Calu3 (cell line): ENCODE results near the gene ADGRD1. TPM values are rescaled to one million over a fixed set of nuclear protein-coding genes. Genes with fewer than 3 reads are reported as not detected.

ENCODE experiments used
- BruUV-seq: library from RNA; stranded (reverse); fragments of 400-500 nt; replicated peaks from 2 replicates; lab custom pipeline; 2021; lab: Mats Ljungman, UMichigan
- CTCF ChIA-PET: fragments of 300-600 bp; sonication (Branson Sonifier 250); formaldehyde crosslinking; loops from one replicate; lab custom pipeline; 2022; ENCODE audit warnings: antibody characterized with exemption; lab: Charles Lee
- DNase-seq: peaks from one replicate; pipeline ENCODE4 v3.0.0; 2022
- H3K27ac Mint-ChIP-seq: one replicate; pipeline ENCODE4 v1.8.0; 2022; ENCODE audit warnings: mixed read lengths; ENCODE audit not compliant: unreplicated experiment
- H3K27me3 Mint-ChIP-seq: one replicate; pipeline ENCODE4 v1.8.0; 2022; ENCODE audit warnings: mixed read lengths; ENCODE audit not compliant: unreplicated experiment
- H3K36me3 Mint-ChIP-seq: one replicate; pipeline ENCODE4 v1.8.0; 2022; ENCODE audit warnings: mild to moderate bottlenecking, moderate library complexity, mixed read lengths; ENCODE audit not compliant: insufficient read depth, unreplicated experiment
- H3K4me1 Mint-ChIP-seq: one replicate; pipeline ENCODE4 v1.8.0; 2022; ENCODE audit warnings: mild to moderate bottlenecking, low read depth, mixed read lengths; ENCODE audit not compliant: unreplicated experiment
- H3K4me3 Mint-ChIP-seq: one replicate; pipeline ENCODE4 v1.8.0; 2022; ENCODE audit warnings: mild to moderate bottlenecking, low read depth, moderate library complexity, mixed read lengths; ENCODE audit not compliant: unreplicated experiment
- H3K9me3 Mint-ChIP-seq: one replicate; pipeline ENCODE4 v1.8.0; 2022; ENCODE audit warnings: low read depth, mixed read lengths; ENCODE audit not compliant: unreplicated experiment
- intact Hi-C: fragments of 100-400 bp; cut with micrococcal nuclease; formaldehyde crosslinking; loops from one replicate; pipeline ENCODE4 v1.10.0; 2022; ENCODE audit not compliant: unreplicated experiment
- total RNA-seq: library from RNA; stranded (reverse); gene quantifications from 2 replicates; pipeline ENCODE4 v1.2.3, GENCODE V29; 2022
- TF ChIP-seq, protein P1 (sequence below): fragments of 200-600 bp; IDR thresholded peaks from one replicate; pipeline ENCODE4 v1.8.0; 2022; ENCODE audit warnings: antibody characterized with exemption; ENCODE audit not compliant: unreplicated experiment

Gene ADGRD1
- total RNA-seq, 1 experiment from 2014 or later, result not detected

- DNase-seq, result no peak
- TF ChIP-seq, protein P1, sequence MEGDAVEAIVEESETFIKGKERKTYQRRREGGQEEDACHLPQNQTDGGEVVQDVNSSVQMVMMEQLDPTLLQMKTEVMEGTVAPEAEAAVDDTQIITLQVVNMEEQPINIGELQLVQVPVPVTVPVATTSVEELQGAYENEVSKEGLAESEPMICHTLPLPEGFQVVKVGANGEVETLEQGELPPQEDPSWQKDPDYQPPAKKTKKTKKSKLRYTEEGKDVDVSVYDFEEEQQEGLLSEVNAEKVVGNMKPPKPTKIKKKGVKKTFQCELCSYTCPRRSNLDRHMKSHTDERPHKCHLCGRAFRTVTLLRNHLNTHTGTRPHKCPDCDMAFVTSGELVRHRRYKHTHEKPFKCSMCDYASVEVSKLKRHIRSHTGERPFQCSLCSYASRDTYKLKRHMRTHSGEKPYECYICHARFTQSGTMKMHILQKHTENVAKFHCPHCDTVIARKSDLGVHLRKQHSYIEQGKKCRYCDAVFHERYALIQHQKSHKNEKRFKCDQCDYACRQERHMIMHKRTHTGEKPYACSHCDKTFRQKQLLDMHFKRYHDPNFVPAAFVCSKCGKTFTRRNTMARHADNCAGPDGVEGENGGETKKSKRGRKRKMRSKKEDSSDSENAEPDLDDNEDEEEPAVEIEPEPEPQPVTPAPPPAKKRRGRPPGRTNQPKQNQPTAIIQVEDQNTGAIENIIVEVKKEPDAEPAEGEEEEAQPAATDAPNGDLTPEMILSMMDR, result no peak
- no peaks in the 10 kb centered on the region for H3K4me1 Mint-ChIP-seq
- no TSS peak for BruUV-seq
- intact Hi-C loops, result no loop called here
- H3K36me3 Mint-ChIP-seq, result no peaks in the 10 kb centered on the region
- no peak overlapping the region for H3K4me3 Mint-ChIP-seq
- CTCF ChIA-PET, result no interaction called here
- no peaks in the 10 kb centered on the region for H3K9me3 Mint-ChIP-seq
- H3K27me3 Mint-ChIP-seq, result peaks cover 46% of the 10 kb centered on the region
- H3K27ac Mint-ChIP-seq, result no peak overlapping the region
Measured at GRCh38 chr12:130956456-130957303, 3.0 kb downstream of the ADGRD1 start.

- H3K36me3 Mint-ChIP-seq, result no peaks in the 10 kb centered on the region
- no peaks in the 10 kb centered on the region for H3K4me1 Mint-ChIP-seq
- TF ChIP-seq, protein P1, result no peak
- CTCF ChIA-PET, result no interaction called here
- BruUV-seq, result no TSS peak
- H3K27ac Mint-ChIP-seq, result no peak overlapping the region
- H3K4me3 Mint-ChIP-seq, result no peak overlapping the region
- intact Hi-C loops, result no loop called here
- H3K27me3 Mint-ChIP-seq, result peaks cover 46% of the 10 kb centered on the region
- H3K9me3 Mint-ChIP-seq, result peaks cover 2% of the 10 kb centered on the region
- no peak for DNase-seq
Measured at GRCh38 chr12:130957304-130957621, 3.6 kb downstream of the ADGRD1 start.

DNA sequence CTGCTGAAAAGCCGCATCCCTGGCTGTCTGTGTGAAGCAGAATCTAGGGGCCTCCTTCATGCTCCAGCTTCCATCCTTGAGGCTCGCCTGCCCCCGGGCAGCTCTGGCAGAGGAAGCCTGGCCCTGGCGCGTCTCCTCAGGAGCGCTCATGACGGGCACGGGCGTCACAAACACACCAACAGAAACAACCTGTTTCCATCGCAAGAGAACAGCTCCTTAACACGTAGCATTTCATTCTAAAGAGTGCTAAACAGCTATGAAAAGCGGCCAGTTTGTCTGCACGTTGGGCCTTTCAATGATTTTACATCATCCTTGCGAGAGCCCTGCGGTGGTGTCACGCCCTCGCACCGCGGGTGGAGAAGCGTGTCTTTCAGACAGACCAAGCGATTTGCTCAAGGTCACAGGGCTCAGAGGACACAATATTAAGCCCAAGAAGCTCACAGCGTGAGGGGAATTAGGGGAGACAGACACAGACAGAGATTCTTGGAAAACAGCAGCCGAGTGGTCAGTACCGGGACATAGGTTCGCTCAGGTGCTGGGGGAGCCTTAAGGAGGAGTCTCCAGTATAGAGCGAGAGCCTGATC, 4.9 kb downstream of the ADGRD1 start:
- Mint-ChIP-seq H3K9me3 (peaks cover 4% of the 10 kb centered on the region), H3K4me3 (no peak overlapping the region), H3K36me3 (no peaks in the 10 kb centered on the region), H3K27ac (no peak overlapping the region), H3K4me1 (no peaks in the 10 kb centered on the region), H3K27me3 (peaks cover 34% of the 10 kb centered on the region)
- BruUV-seq, result no TSS peak
- CTCF ChIA-PET, result interaction anchor here (0.6 kb wide), 2 partner anchors 225 to 319 kb away, joined by 3 to 4 read pairs; no protein-coding TSS in a partner anchor
- DNase-seq, result no peak
- TF ChIP-seq, protein P1, result no peak
- intact Hi-C loops, result no loop called here

- no peak for DNase-seq
- Mint-ChIP-seq H3K27me3 (peaks cover 25% of the 10 kb centered on the region), H3K4me3 (no peak overlapping the region), H3K9me3 (peaks cover 4% of the 10 kb centered on the region), H3K27ac (no peak overlapping the region), H3K36me3 (no peaks in the 10 kb centered on the region), H3K4me1 (no peaks in the 10 kb centered on the region)
- CTCF ChIA-PET, result no interaction called here
- intact Hi-C loops, result no loop called here
- TF ChIP-seq, protein P1, result no peak
- BruUV-seq, result no TSS peak
Measured at GRCh38 chr12:130959632-130960031, 5.9 kb downstream of the ADGRD1 start.
